ENCODE measurements around the gene B3GALT5.
"Not testable (repeated sequence)": the region's sequence is repeated elsewhere in the genome, so short reads cannot be mapped to it uniquely, and the experiment has no call there.

The B3GALT5 gene

DNA sequence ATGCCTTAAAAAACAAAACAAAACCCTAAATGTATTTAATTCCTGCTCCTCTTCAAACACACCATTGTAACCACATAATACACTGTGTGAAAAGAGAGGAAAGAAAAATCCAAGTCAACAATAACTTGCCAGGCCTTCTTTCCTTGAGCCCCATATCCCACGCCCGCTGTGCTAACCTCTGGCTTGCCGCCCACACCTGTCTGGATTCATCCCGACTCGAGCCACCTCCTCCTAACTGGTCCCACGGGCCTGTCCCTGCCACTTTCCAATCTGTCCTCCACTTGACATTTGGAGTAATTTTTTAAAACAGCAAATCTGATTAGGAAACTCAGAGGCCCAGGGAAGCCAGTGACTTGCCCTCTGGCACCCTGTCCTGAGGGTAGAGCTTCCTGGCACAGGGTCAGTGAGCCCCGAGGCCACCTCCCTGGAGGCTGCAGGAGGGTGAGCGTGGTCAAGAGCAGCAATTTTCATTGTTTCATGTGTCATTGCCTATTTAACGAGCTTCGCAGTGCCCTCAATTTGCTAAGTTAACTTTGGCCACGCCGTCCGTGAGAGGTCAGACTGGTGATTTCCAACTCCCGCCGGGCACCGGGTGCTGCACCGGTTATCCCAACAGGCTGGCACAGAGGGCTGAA is 54.1 kb downstream of the B3GALT5 start:
- no peak for DNase-seq (ENCODE audit: low spot score)

DNA sequence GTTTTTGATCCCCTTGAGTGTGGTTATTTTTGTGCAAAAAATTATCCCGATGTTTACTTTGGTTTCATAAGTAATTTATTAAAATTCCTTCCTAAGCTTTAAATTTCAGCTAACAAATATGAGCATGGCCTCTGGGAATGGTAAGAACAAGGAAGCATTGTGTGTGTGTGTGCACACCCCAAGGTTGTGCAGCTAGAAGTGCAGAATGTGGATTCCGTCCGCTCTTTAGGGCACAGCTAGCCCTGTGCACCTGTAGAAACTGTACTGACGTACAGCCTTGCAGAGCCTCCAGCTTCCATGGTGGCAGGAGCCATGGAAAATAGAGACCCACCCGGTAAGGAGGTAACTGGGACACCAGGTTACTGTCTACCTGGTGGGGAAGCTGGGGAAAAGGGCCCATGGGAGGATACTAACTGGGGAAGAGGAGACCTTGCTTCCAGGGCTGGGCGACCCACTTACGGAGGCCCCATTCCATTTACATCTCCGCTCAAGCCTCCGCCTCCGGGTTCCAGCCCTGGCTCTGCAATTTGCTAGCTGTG is 54.7 kb downstream of the B3GALT5 start:
- no peak for DNase-seq (ENCODE audit: low spot score)

DNA sequence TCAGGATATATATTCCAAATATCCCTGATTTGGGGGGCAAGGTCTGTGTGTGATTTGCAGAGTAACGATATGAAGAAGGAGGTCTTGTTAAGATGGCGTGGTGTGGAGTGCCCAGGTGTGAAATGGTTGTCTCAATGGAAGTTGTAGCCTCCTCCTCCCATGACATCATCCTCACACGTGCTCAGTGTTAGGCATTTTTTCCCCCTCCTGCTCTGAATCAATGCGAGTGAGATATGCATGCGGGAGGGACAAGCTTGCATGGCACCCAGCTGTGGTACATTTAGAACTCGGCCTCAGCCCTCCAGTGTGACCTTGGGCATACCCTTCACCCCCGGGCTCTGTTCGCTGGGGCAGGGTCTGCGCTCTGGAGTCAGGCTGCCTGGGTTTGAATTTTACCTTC is 55.6 kb downstream of the B3GALT5 start:
- DNase-seq (ENCODE audit: low spot score): no peak

DNA sequence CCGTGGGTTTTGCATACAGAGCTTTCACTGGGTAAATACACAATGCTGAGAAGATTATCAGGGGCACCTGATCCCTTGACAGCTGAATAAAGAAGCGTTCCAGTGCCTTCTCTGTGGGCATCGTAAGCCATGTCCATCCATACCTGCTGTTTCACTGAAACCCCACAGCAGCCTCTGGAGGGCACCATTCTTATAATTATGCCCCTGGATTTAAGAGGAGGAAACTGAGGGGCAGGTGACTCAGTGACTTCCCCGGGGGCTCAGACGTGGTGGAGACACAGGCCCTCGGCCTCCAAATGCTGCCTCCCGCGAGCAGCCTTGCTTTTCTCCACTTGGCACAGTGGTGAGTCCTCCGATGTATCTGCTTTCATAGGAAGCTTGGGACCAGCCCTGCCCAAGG is 56.7 kb downstream of the B3GALT5 start:
- DNase-seq (ENCODE audit: low spot score): no peak

DNA sequence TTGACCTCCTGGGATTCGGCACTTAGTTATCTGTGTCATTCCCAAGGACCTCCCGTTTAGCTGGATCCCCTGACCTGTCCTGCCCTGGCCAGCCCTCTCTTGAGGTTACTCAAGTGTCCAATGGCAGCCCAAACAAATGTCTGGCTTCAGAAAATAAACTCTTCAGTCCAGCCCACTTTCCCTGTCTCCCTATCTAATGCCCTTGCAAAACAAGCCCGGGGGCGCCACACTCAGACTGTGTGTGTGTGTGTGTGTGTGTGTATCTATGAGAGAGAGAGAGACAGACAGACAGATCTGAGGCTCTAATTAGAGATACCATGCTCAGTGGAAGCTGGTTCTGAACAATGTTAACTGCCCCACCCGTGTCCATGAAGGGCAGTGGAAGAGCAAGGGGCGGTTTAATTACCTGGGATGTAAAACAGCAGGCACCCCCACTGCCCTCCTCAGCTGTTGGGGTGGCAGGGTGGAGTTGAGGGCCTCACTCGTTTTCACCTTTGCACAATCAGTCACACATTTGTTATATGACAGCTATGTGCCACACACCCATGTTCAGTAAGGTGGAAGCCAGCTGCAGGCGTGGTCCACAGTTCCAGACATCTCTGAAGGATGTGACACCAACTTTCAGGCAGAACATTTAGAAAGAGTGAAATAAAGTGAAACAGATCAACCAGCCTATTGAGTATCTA is 57.4 kb downstream of the B3GALT5 start:
- DNase-seq (ENCODE audit: low spot score): no peak

DNA sequence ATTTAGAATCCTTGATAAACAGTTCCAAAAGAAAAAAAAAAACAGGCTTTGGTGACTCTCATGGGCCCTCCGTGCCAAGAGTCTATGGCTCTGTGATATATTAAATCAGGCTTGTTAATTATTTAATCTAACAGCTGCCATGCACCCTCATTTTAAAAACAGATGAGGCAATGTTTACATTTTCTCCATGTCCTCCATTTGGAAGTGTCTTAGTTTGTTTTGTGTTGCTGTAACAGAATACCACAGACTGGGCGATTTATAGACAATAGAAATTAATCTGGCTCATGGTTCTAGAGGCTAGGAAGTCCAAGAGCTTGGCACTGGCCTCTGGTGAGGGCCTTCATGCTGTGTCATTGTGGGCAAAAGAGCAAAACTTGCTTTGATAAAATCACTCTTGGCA is 58.0 kb downstream of the B3GALT5 start:
- no peak for DNase-seq (ENCODE audit: low spot score)

DNA sequence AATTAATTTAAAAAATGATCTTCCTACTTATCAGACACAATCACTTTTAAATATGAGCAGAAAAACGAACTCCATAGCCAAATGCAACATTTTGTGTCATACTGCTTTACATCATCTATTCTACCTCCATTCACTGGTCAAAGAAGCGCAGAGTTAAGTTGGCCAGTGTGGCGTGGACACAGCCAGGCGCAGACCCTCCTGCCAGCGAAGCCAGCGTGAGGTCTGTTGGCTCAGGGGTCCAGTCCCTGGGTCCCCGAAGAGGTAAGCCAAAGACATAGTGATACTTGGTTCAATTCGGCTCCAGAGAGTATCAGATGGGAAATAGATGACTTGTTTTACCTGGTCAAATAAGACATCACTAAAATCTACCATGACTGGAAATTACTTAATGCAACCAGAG is 59.2 kb downstream of the B3GALT5 start:
- DNase-seq (ENCODE audit: low spot score): no peak

DNA sequence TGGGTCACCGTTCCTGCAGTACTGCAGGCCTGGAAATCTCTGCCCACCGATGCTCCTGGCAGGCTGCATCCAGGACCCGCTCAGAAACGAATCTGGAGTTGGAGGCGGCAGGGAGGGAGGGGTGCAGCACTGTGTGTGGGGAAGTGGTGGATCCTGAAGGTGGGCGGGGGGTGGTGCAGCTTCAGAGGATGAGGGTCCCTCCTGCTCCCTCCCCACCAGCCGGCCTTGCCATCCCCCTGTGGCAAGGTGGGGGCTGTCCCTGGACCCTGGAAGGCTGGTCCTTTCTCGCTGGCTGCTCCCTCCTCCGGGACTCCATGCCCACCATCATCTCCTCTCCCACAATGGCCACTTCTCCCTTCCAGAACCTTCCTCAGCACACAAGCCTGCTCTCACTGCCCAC is 60.4 kb downstream of the B3GALT5 start:
- DNase-seq (ENCODE audit: low spot score): no peak

DNA sequence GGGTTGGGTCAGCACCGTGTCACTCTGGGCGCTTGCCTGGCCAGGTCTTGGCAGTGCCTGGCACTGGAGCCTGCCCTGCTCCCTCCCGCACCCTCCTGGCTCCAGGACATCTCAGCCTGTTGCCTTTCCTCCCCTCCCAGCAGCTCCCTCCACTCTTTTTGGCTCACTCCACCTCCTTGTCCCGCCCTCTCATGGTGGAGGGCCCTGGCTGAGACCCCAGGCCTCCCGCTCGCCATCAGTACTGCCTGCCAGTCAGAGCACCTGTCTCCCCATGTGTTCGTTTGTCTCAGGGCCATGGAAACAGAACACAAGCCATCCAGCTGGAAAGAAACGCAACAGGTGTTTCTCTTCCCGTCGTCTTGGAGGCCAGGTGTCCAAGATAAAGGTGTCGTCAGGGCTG is 61.0 kb downstream of the B3GALT5 start:
- no peak for DNase-seq (ENCODE audit: low spot score)

DNA sequence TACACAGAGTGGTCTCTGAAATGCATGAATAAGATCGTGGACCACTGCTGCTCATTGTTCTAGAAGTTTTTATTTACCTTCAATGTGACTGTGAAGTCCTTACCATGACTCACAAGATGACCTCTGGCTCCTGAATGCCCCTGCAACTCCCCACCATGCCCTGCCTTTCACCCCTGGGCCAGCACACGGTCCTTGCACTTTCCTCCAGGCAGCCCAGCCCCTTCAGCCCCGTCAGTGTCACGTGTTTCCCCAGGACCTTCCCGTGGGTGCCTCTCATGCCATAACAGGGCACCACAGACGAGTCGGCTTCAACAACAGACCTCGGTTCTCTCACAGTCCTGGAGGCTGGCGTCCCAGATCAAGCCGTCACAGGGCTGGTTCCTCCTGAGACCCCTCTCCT is 62.1 kb downstream of the B3GALT5 start:
- no peak for DNase-seq (ENCODE audit: low spot score)

DNA sequence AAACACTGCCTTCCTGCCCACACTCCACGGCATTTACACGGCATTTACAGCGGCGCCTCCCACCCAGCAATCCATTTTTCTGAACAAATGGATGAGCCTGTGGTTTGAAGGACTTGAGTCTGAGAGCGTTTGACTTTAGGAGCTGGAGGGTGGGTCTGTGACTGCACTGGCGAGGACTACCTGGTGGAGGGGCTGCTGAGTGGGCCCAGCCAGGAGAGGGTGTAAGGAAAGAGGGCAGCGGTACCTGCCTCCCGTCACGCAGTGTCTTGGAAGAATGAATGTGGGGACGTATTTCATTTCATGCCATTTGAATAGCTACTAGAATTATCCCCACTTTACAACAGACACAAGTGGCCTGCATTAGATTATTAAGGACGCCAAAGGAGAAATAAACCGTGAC is 62.9 kb downstream of the B3GALT5 start:
- no peak for DNase-seq (ENCODE audit: low spot score)

DNA sequence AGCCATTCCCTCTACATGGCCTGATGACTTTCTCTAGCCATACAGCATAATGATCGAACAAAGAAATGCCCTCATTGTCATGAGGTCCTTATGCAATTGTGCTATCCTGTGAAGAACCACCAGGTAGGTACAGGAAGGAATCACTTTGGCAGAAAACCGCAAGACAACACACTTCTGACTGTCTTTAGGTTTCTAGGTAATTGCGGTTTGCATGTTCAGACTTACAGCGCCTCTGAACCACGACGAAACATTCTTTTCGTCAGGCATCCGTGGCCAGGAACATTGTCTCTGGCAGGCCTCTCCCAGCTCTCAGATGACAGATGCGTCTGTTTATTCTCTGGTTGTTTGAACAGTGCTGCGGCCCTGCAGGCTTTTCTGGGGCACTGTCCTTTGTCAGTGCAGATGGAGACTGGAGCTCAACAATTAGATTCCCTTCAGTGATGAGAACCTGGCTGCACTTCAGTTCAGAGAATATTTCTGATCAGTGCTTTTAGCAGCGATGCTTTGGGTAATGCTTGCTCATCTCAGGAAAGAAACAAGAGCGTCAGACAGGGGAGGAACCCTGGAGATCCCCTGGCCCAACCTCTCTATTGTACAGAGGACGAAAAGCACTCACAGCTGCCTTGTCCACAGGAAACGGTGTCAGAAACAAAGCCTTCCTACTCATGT is 63.4 kb downstream of the B3GALT5 start:
- no peak for DNase-seq (ENCODE audit: low spot score)

DNA sequence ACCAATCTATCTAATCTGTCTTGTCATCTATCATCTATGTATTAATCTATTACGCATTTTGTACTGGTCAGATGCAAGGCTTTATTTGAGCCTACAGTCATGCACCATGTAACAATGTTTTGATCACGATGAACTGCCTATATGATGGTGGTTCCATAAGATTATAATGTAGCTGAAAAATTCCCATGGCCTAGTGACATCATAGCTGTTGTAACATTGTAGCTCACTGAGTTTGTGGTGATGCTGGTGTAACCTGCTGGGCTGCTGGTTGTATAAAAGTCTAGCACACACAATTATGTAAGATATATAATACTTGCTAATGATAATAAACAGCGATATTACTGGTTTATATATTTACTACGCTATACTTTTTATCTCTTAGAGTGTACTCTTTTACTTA is 67.5 kb downstream of the B3GALT5 start:
- no peak for DNase-seq (ENCODE audit: low spot score)

DNA sequence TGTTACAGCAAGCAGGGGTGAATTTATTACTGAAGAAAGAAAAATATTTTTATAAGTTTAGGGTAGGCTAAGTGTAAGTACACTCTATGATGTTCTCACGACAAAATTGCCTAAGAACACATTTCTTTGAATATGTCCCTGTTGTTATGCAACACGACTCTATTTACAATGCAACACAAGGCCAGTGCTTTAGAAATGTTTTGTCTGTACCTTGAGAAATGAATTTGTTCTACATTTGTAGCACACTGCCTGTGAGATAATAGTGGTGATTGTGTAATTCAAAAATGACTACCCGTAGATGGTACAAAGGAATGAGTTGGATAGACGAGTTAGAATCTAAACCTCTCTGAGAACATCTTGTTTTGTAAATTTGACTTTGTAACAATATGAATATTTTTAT is 68.5 kb downstream of the B3GALT5 start:
- no peak for DNase-seq (ENCODE audit: low spot score)

DNA sequence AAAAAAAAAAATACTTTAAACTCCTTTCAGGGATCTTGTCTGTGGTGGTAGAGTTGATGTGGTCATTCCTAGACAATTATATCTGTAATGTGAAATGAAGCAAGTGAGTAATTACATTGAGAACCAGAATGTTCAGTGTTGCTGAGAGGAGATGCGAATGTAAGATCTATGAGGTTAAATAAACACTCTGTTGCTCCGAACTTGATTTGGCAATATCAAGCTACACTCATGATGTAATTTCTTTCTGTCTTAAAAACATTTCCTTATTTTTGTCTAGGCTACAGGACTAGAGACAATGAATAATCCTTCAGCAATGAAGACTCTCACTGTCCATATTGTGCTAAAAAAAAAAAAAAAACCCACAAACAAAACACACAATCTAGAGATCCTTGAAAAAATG is 69.1 kb downstream of the B3GALT5 start:
- DNase-seq (ENCODE audit: low spot score): no peak

DNA sequence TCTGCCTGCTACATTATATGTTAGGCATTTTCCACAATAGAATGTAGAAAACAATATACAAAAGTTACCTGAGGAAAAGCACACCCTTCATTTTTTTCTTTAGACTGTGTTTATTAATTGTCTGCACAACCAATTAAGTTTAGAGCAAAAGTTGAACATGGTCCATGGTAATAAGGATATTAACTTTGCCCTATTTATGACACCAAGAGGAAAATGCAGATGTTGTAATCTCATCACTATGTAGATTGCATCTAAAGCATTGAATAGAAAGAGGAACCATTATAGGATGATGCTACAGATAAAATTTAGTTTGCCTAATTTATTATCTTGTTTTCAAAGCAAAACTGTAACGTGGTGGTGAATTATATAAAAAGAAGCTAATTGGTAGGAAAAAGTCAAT is 72.5 kb downstream of the B3GALT5 start:
- DNase-seq (ENCODE audit: low spot score): no peak

DNA sequence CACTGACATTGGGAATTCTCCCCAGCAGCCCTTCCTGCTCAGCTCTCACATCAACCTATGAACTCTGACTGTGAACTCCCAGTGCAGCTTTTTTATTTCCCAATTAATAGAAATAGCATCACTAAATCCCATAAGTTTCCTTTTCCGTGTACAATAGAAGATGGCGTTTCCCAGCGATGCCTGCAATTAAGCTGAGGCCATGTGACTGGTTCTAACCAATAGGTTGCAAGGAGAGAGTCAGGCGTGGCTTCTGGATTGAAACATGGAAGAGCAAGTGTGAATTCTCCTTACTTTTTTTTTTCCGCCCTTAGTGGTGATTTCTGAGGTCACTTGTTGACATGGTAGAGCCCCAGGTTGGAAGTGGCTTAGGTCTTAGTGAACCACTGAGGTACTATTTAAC is 73.3 kb downstream of the B3GALT5 start:
- DNase-seq (ENCODE audit: low spot score): no peak

DNA sequence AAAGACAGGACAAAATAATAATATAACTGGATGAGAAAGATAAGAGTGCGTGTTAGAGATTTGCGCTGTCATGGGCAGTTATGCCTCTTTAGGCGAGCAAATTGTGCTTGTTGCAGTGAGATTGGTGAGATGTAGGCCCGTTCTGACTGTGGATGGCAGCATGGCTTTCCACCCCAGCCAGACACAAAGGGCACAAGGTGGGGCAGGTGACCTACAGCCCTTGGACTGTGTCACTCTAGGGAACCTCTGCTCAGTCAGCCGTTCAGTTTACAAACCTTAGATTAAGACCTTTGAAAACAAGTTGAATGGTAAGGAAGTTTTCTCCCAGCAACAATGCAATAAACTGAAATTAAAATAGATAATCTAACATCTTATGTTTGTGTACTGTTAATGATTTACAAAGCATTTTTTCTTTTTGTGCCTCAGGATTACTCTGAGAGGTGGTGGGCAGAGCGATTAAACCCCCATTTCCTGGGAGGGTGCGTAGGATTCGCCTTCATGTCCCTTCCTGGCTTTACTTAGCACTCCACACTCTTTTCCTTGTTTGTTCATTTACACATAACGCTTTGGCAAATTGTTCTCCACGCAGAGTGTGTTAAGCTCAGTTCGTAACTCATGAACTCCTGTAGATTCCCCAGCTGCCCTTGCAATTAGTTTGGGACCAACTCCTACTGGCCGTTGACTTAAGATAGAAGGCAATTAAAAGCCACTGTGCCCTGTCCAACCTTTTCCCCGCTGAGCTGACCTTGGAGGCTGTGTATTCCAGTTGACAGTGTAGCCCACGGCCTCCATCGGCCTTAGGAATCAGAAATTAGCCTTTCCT is 74.1 kb downstream of the B3GALT5 start:
- DNase-seq (ENCODE audit: low spot score): no peak

DNA sequence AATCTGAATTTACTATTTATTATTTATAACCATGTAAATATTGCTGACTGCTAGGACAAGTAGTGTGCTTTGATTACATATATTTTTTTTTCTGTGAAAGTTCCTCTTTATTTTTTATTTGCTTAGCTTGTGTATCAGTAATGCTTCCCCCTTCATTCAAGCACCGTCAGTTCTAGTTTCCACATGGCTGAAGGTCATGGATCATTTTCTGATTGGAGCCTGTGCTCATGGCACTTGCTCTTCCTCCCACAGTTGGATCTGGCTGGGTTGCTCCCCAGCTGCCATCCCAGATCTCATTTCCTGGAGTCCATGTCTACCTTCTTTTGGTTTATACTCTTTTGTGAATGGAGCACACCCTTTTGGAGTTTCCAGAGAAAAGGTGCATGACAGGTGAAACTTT is 75.3 kb downstream of the B3GALT5 start:
- no peak for DNase-seq (ENCODE audit: low spot score)

DNA sequence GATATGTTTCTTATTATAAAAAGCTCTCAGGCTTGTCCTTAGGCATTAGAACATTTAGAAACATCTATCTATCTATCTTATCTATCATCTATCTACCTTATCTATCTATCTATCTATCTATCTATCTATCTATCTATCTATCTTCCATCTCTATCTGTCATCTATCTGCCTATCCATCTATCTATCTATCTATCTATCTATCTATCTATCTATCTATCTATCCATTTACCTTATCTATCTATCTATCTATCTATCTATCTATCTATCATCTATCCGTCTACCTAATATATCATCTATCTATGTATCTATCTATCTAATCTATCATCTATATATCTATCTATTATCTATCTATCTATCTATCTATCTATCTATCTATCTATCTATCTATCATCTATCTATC is 77.1 kb downstream of the B3GALT5 start:
- not testable (repeated sequence) for DNase-seq (ENCODE audit: low spot score)

DNA sequence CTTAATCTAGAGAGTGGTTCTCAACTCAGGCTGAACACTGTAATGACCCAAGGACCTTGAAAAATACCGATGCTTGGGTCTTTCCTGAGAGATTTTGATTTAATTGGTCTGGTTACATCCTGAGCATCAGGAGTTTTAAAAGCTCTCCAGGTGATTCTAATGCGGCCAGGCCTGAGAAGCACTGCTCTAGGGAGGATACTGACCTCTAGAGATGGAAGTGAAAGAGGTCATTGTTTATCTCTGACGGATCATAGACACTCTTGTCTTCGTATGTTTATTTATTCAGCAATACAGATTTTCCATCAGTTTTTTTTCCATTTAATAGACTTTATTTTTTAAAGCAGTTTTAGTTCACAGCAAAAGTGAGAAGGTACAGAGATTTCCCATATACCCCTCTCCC is 77.7 kb downstream of the B3GALT5 start:
- DNase-seq (ENCODE audit: low spot score): no peak

DNA sequence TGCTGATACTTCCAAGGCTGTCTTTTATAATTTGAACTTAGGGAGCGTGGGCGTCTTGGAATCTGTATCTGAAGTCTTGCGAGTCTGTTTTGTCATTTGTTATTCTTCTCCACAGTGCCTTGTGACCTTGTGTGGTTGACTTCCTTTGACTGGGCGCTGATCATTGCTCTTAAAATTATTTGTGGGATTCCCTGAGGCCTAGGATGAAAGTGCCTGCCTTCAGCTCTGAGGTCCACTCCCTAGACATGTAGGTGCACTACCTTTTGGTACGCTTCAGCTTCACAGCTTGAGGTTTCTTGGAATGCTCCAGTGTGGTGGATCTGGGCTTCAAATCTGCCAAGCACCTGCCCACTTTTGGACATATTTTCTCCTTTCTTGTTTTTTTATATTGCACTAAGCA is 82.0 kb downstream of the B3GALT5 start:
- DNase-seq (ENCODE audit: low spot score): no peak

DNA sequence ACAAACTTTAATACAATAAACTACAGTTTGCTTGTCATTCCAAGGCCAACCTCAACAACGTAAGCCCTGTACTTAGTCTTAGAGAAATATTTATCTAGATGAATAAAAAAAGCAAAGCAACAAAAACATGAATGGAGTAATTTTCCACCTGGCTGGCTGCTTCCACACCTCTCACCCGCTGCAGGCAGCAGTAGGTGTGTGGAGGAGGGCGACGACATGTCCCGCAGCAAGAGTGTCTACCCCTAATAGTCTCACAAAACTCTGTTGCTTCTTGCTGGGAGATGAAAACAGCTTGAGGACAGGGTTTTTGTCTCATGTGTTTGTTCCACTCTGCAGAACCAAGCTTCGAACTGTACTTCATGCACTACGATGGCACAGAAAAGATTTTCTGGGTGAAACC is 83.5 kb downstream of the B3GALT5 start:
- no peak for DNase-seq (ENCODE audit: low spot score)
